PFSK-1 (cell line): ENCODE measurements around the gene FMC1.

Experiments
- FOXP2 ChIP-seq: optimal IDR thresholded peaks from 2 replicates; pipeline ENCODE3; 2011; ENCODE audit warnings: borderline replicate concordance, control low read depth, inconsistent platforms; ENCODE audit not compliant: insufficient read depth; ENCODE audit errors: extremely low read length, extremely low read depth
- POLR2AphosphoS5 ChIP-seq: IDR thresholded peaks from 2 replicates; pipeline ENCODE4 v1.6.1; 2012; ENCODE audit warnings: low read depth, mild to moderate bottlenecking, control low read depth, low read length, moderate library complexity
- SIN3A ChIP-seq: IDR thresholded peaks from 2 replicates; pipeline ENCODE4 v1.6.1; 2012; ENCODE audit warnings: mild to moderate bottlenecking, low read length, moderate library complexity, borderline replicate concordance; ENCODE audit not compliant: insufficient read depth
- TAF1 ChIP-seq: IDR thresholded peaks from 2 replicates; pipeline ENCODE4 v1.6.1; 2012; ENCODE audit warnings: low read length, control low read depth, borderline replicate concordance; ENCODE audit not compliant: insufficient read depth
- TF ChIP-seq, protein P1 (sequence below), 2 experiments: IDR thresholded peaks; 2 replicates each; pipeline versions ENCODE4 v1.6.1 to v1.8.0; 2011 to 2012; ENCODE audit warnings: low read depth in 2 of 2, low read length in 2 of 2, control low read depth in 1 of 2, inconsistent platforms in 1 of 2, mild to moderate bottlenecking in 1 of 2, moderate library complexity in 1 of 2; ENCODE audit not compliant: insufficient read depth in 1 of 2

FMC1 gene

GRCh38 chr7:139321071-139321745 lies 19.9 kb upstream of the FMC1 start:
- TF ChIP-seq, protein P1, sequence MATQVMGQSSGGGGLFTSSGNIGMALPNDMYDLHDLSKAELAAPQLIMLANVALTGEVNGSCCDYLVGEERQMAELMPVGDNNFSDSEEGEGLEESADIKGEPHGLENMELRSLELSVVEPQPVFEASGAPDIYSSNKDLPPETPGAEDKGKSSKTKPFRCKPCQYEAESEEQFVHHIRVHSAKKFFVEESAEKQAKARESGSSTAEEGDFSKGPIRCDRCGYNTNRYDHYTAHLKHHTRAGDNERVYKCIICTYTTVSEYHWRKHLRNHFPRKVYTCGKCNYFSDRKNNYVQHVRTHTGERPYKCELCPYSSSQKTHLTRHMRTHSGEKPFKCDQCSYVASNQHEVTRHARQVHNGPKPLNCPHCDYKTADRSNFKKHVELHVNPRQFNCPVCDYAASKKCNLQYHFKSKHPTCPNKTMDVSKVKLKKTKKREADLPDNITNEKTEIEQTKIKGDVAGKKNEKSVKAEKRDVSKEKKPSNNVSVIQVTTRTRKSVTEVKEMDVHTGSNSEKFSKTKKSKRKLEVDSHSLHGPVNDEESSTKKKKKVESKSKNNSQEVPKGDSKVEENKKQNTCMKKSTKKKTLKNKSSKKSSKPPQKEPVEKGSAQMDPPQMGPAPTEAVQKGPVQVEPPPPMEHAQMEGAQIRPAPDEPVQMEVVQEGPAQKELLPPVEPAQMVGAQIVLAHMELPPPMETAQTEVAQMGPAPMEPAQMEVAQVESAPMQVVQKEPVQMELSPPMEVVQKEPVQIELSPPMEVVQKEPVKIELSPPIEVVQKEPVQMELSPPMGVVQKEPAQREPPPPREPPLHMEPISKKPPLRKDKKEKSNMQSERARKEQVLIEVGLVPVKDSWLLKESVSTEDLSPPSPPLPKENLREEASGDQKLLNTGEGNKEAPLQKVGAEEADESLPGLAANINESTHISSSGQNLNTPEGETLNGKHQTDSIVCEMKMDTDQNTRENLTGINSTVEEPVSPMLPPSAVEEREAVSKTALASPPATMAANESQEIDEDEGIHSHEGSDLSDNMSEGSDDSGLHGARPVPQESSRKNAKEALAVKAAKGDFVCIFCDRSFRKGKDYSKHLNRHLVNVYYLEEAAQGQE (IDR thresholded peaks at IDR 0.05; ENCODE audit: insufficient read depth in 1 of 2, low read depth in 2 of 2, low read length in 2 of 2) = no peak
- TF ChIP-seq FOXP2 (no peak), SIN3A (no peak), TAF1 (no peak), POLR2AphosphoS5 (no peak)

- TF ChIP-seq TAF1 (no peak), SIN3A (no peak), POLR2AphosphoS5 (no peak)
- TF ChIP-seq, protein P1 (IDR thresholded peaks at IDR 0.05; ENCODE audit: insufficient read depth in 1 of 2, low read depth in 2 of 2, low read length in 2 of 2) = no peak
These were observed 12.8 kb upstream of the FMC1 start for GRCh38 chr7:139328375-139328774.

- TF ChIP-seq SIN3A = no peak
These were observed 12.0 kb upstream of the FMC1 start for GRCh38 chr7:139329119-139329518.

DNA sequence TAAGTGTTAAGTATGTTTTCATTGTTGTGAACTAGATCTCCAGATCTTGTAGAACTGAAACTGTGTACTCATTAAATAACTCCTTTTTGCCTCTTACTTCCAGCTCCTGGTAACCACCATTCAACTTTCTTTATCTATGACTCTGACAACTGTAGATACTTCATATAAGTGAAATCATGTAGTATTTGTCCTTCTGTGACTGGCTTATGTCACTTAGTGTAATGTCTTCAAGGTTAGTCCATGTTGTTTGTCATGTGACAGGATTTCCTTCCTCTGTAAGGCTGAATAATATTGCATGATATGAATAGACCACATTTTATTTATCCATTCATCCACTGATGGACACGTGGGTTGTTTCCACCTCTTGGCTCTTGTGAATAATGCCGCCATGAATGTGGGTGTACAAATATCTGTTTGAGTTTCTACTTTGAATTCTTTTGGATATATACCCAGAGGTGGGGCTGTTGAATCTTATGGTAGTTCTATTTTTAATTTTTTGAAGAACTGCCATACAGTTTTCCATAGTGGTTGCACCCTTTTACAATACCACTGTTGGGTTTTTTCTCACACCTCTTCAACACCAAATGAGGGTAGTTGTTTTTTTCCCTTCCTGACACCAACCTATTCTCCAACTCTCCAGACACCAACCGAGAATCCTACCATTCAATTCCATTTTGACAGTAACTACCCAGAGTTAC lies 10.7 kb upstream of the FMC1 start:
- TF ChIP-seq TAF1 (no peak), FOXP2 (no peak), SIN3A (no peak), POLR2AphosphoS5 (no peak)
- TF ChIP-seq, protein P1 (IDR thresholded peaks at IDR 0.05; ENCODE audit: insufficient read depth in 1 of 2, low read depth in 2 of 2, low read length in 2 of 2) = no peak

- no peak for TF ChIP-seq TAF1
- no peak for TF ChIP-seq SIN3A
- TF ChIP-seq, protein P1 (IDR thresholded peaks at IDR 0.05; ENCODE audit: insufficient read depth in 1 of 2, low read depth in 2 of 2, low read length in 2 of 2) = no peak
- no peak for TF ChIP-seq POLR2AphosphoS5
- no peak for TF ChIP-seq FOXP2
These were observed 8.3 kb upstream of the FMC1 start for GRCh38 chr7:139332697-139333359.
